Measurements from ENCODE around the gene NF2. TPM values are rescaled to one million over a fixed set of nuclear protein-coding genes. Genes with fewer than 3 reads are reported as not detected.

The NF2 gene
- total RNA-seq, 4 donors from 2014 or later, result 32.4 to 36.8 (median 34.4) TPM

- no peak for DNase-seq (ENCODE audit: low spot score in 2 of 2)
- 34% methylated on average over 8 of the region's 8 CpGs for WGBS
- H3K27ac ChIP-seq, result no peak overlapping the region
- TF ChIP-seq POLR2A (IDR thresholded peaks at IDR 0.05), result no peak
- no peak for TF ChIP-seq CTCF (IDR thresholded peaks at IDR 0.05)
- TF ChIP-seq POLR2AphosphoS5 (IDR thresholded peaks at IDR 0.05), result no peak
- no peak for TF ChIP-seq EP300 (IDR thresholded peaks at IDR 0.05)
- H3K36me3 ChIP-seq, result peaks cover 17% of the 10 kb centered on the region
- H3K4me3 ChIP-seq, result no peak overlapping the region
- no peaks in the 10 kb centered on the region for H3K27me3 ChIP-seq
- H3K4me1 ChIP-seq, result peaks cover 69% of the 10 kb centered on the region
- H3K9me3 ChIP-seq, result no peaks in the 10 kb centered on the region
Observed at GRCh38 chr22:29693161-29693560, 89.7 kb downstream of the NF2 start.

- DNase-seq (ENCODE audit: low spot score in 2 of 2), result no peak
- TF ChIP-seq POLR2AphosphoS5 (IDR thresholded peaks at IDR 0.05), result no peak
- no peak for TF ChIP-seq CTCF (IDR thresholded peaks at IDR 0.05)
- TF ChIP-seq POLR2A (IDR thresholded peaks at IDR 0.05), result no peak
- no peak for TF ChIP-seq EP300 (IDR thresholded peaks at IDR 0.05)
- Histone ChIP-seq H3K4me3 (no peak overlapping the region), H3K4me1 (peaks cover 74% of the 10 kb centered on the region), H3K36me3 (peaks cover 21% of the 10 kb centered on the region), H3K27me3 (no peaks in the 10 kb centered on the region), H3K27ac (no peak overlapping the region), H3K9me3 (no peaks in the 10 kb centered on the region)
- WGBS, result 43% methylated on average over 6 of the region's 9 CpGs
Observed at GRCh38 chr22:29693671-29694070, 90.2 kb downstream of the NF2 start.

- DNase-seq (ENCODE audit: low spot score in 2 of 2), result peak in 1 of 2 donors; percentile 83
- Histone ChIP-seq H3K4me3 (no peak overlapping the region), H3K36me3 (peaks cover 21% of the 10 kb centered on the region), H3K4me1 (peaks cover 70% of the 10 kb centered on the region), H3K9me3 (no peaks in the 10 kb centered on the region), H3K27me3 (peaks cover 2% of the 10 kb centered on the region), H3K27ac (no peak overlapping the region)
- TF ChIP-seq POLR2A (IDR thresholded peaks at IDR 0.05) (no peak), POLR2AphosphoS5 (IDR thresholded peaks at IDR 0.05) (no peak), EP300 (IDR thresholded peaks at IDR 0.05) (no peak), CTCF (IDR thresholded peaks at IDR 0.05) (no peak)
- WGBS, result 33% methylated on average over 21 of the region's 33 CpGs
Observed at GRCh38 chr22:29695129-29695926, 91.9 kb downstream of the NF2 start.

- Histone ChIP-seq H3K36me3 (peaks cover 21% of the 10 kb centered on the region), H3K4me3 (no peak overlapping the region), H3K27ac (no peak overlapping the region), H3K4me1 (peaks cover 71% of the 10 kb centered on the region), H3K27me3 (peaks cover 14% of the 10 kb centered on the region), H3K9me3 (no peaks in the 10 kb centered on the region)
- 68% methylated on average over 16 of the region's 16 CpGs for WGBS
- no peak for TF ChIP-seq EP300 (IDR thresholded peaks at IDR 0.05)
- TF ChIP-seq POLR2A (IDR thresholded peaks at IDR 0.05), result no peak
- TF ChIP-seq CTCF (IDR thresholded peaks at IDR 0.05), result no peak
- no peak for TF ChIP-seq POLR2AphosphoS5 (IDR thresholded peaks at IDR 0.05)
- DNase-seq (ENCODE audit: low spot score in 2 of 2), result no peak
Observed at GRCh38 chr22:29697853-29698598, 94.6 kb downstream of the NF2 start.
